Transverse colon (tissue), 4 donors: ENCODE measurements around the gene SUPT4H1. TPM values are rescaled to one million over a fixed set of nuclear protein-coding genes. Genes with fewer than 3 reads are reported as not detected.
A peak's percentile ranks its signal among the peaks of the same experiment; 100 is the strongest.

Experiments
- DNase-seq: peaks from one replicate; pipeline ENCODE4 v3.0.0-alpha.2; 2019
- H3K27ac ChIP-seq, 4 donors: fragments of 200-600 bp; sonication (generic); 2 replicates each; pipeline ENCODE4 v1.5.1; 2016 to 2018; ENCODE audit warnings: inconsistent platforms in 4 of 4
- H3K27me3 ChIP-seq: fragments of 200-600 bp; sonication (generic); 2 replicates; pipeline ENCODE4 v1.5.1; 2017; ENCODE audit warnings: inconsistent platforms
- H3K36me3 ChIP-seq, 4 donors: fragments of 200-600 bp; sonication (generic); 2 replicates each; pipeline ENCODE4 v1.5.1; 2017 to 2019; ENCODE audit warnings: inconsistent platforms in 4 of 4
- H3K4me1 ChIP-seq, 4 donors: fragments of 200-600 bp; sonication (generic); 2 replicates each; pipeline ENCODE4 v1.5.1; 2017 to 2020; ENCODE audit warnings: inconsistent platforms in 4 of 4
- H3K4me3 ChIP-seq, 4 donors: fragments of 200-600 bp; sonication (generic); 1 replicate in 1 of 4; 2 replicates in 3 of 4; pipeline versions ENCODE4 v1.5.1 to v1.6.1; 2017 to 2019; ENCODE audit warnings: inconsistent platforms in 4 of 4
- H3K9me3 ChIP-seq, 2 donors: fragments of 200-600 bp; sonication (generic); 2 replicates each; pipeline ENCODE4 v1.5.1; 2017 to 2019; ENCODE audit warnings: inconsistent platforms in 2 of 2
- CTCF ChIP-seq, 5 experiments: fragments of 200-600 bp in 3 of 5; fragments of 450-650 bp in 2 of 5; sonication (generic) in 3 of 5; IDR thresholded peaks; 1 replicate in 2 of 5; 2 replicates in 3 of 5; pipeline ENCODE4 v1.5.1; 2016 to 2017; ENCODE audit warnings: antibody characterized with exemption in 5 of 5, inconsistent platforms in 3 of 5, mild to moderate bottlenecking in 2 of 5, moderate library complexity in 1 of 5
- EP300 ChIP-seq: sonication (generic); formaldehyde crosslinking; IDR thresholded peaks from one replicate; pipeline ENCODE4 v1.6.1; 2017; ENCODE audit warnings: antibody characterized with exemption, low read depth
- POLR2A ChIP-seq: fragments of 450-650 bp; IDR thresholded peaks from one replicate; pipeline ENCODE4 v1.6.1; 2016; ENCODE audit warnings: antibody characterized with exemption, mild to moderate bottlenecking, moderate library complexity
- POLR2AphosphoS5 ChIP-seq, 3 donors: sonication (generic); formaldehyde crosslinking; IDR thresholded peaks; one replicate each; pipeline ENCODE4 v1.6.1; 2016; ENCODE audit warnings: antibody characterized with exemption in 3 of 3
- WGBS, 2 donors: methylation state at CpG; one replicate each; pipeline ENCODE4 v1.1.5; 2018; ENCODE audit warnings: low coverage in 1 of 2; 5-methylcytosine and 5-hydroxymethylcytosine counted together
- in situ Hi-C, 4 donors: fragments of 200-750 bp; cut with MboI; loops; one replicate each; pipeline versions ENCODE4 v1.15.0 to v1.15.1; 2017; ENCODE audit warnings: low sequenced_read_pairs in 3 of 4, low pct_ligation_motif_present in 1 of 4, low pct_unique_long_range_greater_than_20kb in 1 of 4
- intact Hi-C: fragments of 100-400 bp; cut with DNase I; formaldehyde crosslinking; loops from one replicate; pipeline ENCODE4 v1.15.1; 2023; ENCODE audit warnings: low total_unique reads
- total RNA-seq, 4 donors: library from RNA; depleted of rRNA; stranded (reverse); fragments of >200 nt; gene quantifications; one replicate each; pipeline ENCODE4 v1.1.0, GENCODE V29; 2016

Gene SUPT4H1
- total RNA-seq, 4 donors from 2014 or later = 12.0 to 66.3 (median 40.0) TPM

- Histone ChIP-seq H3K27me3 (no peaks in the 10 kb centered on the region), H3K9me3 (no peaks in the 10 kb centered on the region), H3K4me3 (no peak overlapping the region), H3K36me3 (no peaks in the 10 kb centered on the region), H3K4me1 (peaks cover 12 to 60% (median 50%) of the 10 kb centered on the region in 4 donors), H3K27ac (peak overlapping the region; percentile 64 to 91 (median 78))
- DNase-seq = no peak
- intact Hi-C loops = no loop called here
- WGBS, 2 donors = 46 to 71% methylated on average over 1 to 3 of the region's 3 CpGs
- in situ Hi-C loops = loop anchor here in 1 of 4 donors (10.0 kb wide), 1 partner anchor 46 kb away; the partner anchor contains the start of gene RNF43
- TF ChIP-seq CTCF (IDR thresholded peaks at IDR 0.05) (no peak), POLR2AphosphoS5 (IDR thresholded peaks at IDR 0.05) (no peak), EP300 (no peak), POLR2A (no peak)
Observed at GRCh38 chr17:58368860-58369213, 16.8 kb upstream of the SUPT4H1 start.

GRCh38 chr17:58367461-58367860, 15.5 kb upstream of the SUPT4H1 start:
- in situ Hi-C loops (loop anchor here in 1 of 4 donors (10.0 kb wide), 1 partner anchor 47 kb away; the partner anchor contains the start of gene RNF43), intact Hi-C loops (loop anchor here (2.0 kb wide), 1 partner anchor 65 kb away; no protein-coding TSS in a partner anchor)
- 83 to 88% methylated on average over 2 to 3 of the region's 3 CpGs for WGBS, 2 donors
- Histone ChIP-seq H3K36me3 (no peaks in the 10 kb centered on the region), H3K27me3 (no peaks in the 10 kb centered on the region), H3K4me1 (peaks cover 12 to 63% (median 54%) of the 10 kb centered on the region in 4 donors), H3K4me3 (no peak overlapping the region), H3K9me3 (no peaks in the 10 kb centered on the region), H3K27ac (peak overlapping the region; percentile 82 to 91 (median 84))
- no peak for DNase-seq
- TF ChIP-seq POLR2AphosphoS5 (IDR thresholded peaks at IDR 0.05) (no peak), CTCF (IDR thresholded peaks at IDR 0.05) (no peak)

GRCh38 chr17:58365980-58366595, 14.1 kb upstream of the SUPT4H1 start:
- Histone ChIP-seq H3K9me3 (no peaks in the 10 kb centered on the region), H3K36me3 (no peaks in the 10 kb centered on the region), H3K4me3 (no peak overlapping the region), H3K4me1 (peaks cover 12 to 63% (median 54%) of the 10 kb centered on the region in 4 donors), H3K27ac (peak overlapping the region; percentile 82 to 91 (median 84)), H3K27me3 (no peaks in the 10 kb centered on the region)
- in situ Hi-C loops (loop anchor here in 1 of 4 donors (10.0 kb wide), 1 partner anchor 49 kb away; the partner anchor contains the start of gene RNF43), intact Hi-C loops (loop anchor here (2.0 kb wide), 1 partner anchor 63 kb away; no protein-coding TSS in a partner anchor)
- no peak for DNase-seq
- TF ChIP-seq EP300 (no peak), CTCF (IDR thresholded peaks at IDR 0.05) (no peak), POLR2A (no peak), POLR2AphosphoS5 (IDR thresholded peaks at IDR 0.05) (no peak)
- WGBS, 2 donors = 25 to 46% methylated on average over 2 to 5 of the region's 5 CpGs

- intact Hi-C loops (no loop called here), in situ Hi-C loops (loop anchor here in 1 of 4 donors (10.0 kb wide), 1 partner anchor 49 kb away; the partner anchor contains the start of gene RNF43)
- no peaks in the 10 kb centered on the region for H3K27me3 ChIP-seq
- TF ChIP-seq POLR2AphosphoS5 (IDR thresholded peaks at IDR 0.05) (no peak), POLR2A (no peak), EP300 (no peak), CTCF (IDR thresholded peaks at IDR 0.05) (no peak)
- H3K27ac ChIP-seq = peak overlapping the region; percentile 82 to 91 (median 84)
- no peak for DNase-seq
- no peak overlapping the region for H3K4me3 ChIP-seq
- H3K4me1 ChIP-seq = peaks cover 12 to 58% (median 49%) of the 10 kb centered on the region in 4 donors
- H3K36me3 ChIP-seq = no peaks in the 10 kb centered on the region
- no peaks in the 10 kb centered on the region for H3K9me3 ChIP-seq
Observed at GRCh38 chr17:58365185-58365979, 13.4 kb upstream of the SUPT4H1 start.
